ENCODE measurements around the gene NEURL4.

DNA sequence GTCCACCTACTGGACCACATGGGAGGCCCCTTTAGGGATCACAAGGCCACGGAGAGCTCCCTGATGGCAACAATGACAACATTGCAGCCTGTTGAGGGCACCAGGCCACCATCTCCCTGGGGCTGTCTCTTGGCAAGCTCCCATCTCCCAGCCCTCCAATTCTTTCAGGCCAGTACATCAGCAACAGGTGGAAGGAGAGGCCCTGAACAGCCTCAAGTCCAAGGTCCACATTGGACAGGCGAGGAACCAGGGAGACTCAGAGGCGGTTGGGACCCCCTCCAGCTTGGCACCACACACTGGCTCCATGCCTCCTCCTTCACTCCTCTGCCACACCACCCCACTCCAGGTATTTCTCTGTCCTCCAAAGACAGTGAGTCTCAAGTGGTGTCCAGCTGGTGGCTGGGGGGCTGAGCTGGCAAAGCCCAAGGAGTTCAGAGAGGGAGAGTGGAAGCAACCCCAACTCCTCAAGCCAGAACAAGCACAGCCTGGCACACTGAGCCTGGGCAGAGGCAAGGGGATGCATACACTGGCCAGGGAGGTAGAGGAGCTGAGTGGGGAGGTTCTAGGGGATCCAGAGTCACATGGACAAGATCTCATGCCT is 5.9 kb upstream of the NEURL4 start:
- TF ChIP-seq EZH2 (IDR thresholded peaks at IDR 0.05; ENCODE audit: borderline replicate concordance, low read depth, low read length, poor library complexity, severe bottlenecking), result no peak
- TF ChIP-seq, protein P1, sequence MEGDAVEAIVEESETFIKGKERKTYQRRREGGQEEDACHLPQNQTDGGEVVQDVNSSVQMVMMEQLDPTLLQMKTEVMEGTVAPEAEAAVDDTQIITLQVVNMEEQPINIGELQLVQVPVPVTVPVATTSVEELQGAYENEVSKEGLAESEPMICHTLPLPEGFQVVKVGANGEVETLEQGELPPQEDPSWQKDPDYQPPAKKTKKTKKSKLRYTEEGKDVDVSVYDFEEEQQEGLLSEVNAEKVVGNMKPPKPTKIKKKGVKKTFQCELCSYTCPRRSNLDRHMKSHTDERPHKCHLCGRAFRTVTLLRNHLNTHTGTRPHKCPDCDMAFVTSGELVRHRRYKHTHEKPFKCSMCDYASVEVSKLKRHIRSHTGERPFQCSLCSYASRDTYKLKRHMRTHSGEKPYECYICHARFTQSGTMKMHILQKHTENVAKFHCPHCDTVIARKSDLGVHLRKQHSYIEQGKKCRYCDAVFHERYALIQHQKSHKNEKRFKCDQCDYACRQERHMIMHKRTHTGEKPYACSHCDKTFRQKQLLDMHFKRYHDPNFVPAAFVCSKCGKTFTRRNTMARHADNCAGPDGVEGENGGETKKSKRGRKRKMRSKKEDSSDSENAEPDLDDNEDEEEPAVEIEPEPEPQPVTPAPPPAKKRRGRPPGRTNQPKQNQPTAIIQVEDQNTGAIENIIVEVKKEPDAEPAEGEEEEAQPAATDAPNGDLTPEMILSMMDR (conservative IDR thresholded peaks at IDR 0.05; ENCODE audit: low read depth, low read length), result no peak

Measured in A673 (cell line).